ENCODE measurements around the gene LRRD1. TPM values are rescaled to one million over a fixed set of nuclear protein-coding genes. Genes with fewer than 3 reads are reported as not detected.
"Not testable (repeated sequence)": the region's sequence is repeated elsewhere in the genome, so short reads cannot be mapped to it uniquely, and the experiment has no call there.

Gene LRRD1
- total RNA-seq, 1 experiment from 2014 or later: not detected

DNA sequence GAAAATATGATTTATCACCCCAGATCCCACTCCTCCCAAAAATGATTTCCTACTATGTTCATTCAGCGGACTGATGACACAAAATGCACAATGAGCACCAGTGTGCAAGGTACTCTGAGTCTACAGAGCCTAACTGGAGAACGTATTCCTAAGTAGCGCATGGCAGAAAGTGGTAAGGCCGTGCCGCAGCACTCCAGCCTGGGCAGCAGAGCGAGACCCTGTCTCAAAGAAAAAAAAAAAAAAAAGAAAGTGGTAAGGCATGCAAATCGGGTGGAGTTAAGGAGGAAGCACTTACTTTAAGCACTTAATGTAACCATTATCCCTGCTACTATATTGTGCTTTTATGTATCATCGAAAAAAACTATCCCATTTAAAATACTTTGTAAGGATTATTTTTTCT, 70.1 kb downstream of the LRRD1 start:
- Mint-ChIP-seq H3K27ac (no peak overlapping the region), H3K36me3 (peaks cover 21% of the 10 kb centered on the region), H3K9me3 (no peaks in the 10 kb centered on the region), H3K27me3 (ENCODE audit: low read depth) (no peaks in the 10 kb centered on the region), H3K4me3 (no peak overlapping the region), H3K4me1 (no peaks in the 10 kb centered on the region)
- TF ChIP-seq, protein P1, sequence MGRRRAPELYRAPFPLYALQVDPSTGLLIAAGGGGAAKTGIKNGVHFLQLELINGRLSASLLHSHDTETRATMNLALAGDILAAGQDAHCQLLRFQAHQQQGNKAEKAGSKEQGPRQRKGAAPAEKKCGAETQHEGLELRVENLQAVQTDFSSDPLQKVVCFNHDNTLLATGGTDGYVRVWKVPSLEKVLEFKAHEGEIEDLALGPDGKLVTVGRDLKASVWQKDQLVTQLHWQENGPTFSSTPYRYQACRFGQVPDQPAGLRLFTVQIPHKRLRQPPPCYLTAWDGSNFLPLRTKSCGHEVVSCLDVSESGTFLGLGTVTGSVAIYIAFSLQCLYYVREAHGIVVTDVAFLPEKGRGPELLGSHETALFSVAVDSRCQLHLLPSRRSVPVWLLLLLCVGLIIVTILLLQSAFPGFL (CRISPR knock-in tag; IDR thresholded peaks at IDR 0.05; ENCODE audit: borderline replicate concordance): no peak
- TF ChIP-seq ZNF121 (CRISPR knock-in tag; IDR thresholded peaks at IDR 0.05) (peak; percentile 61), MYBL2 (CRISPR knock-in tag; IDR thresholded peaks at IDR 0.05) (no peak), NR2C2 (CRISPR knock-in tag; IDR thresholded peaks at IDR 0.05) (no peak), ZNF671 (CRISPR knock-in tag; IDR thresholded peaks at IDR 0.05) (no peak)
- TF ChIP-seq, protein P2, sequence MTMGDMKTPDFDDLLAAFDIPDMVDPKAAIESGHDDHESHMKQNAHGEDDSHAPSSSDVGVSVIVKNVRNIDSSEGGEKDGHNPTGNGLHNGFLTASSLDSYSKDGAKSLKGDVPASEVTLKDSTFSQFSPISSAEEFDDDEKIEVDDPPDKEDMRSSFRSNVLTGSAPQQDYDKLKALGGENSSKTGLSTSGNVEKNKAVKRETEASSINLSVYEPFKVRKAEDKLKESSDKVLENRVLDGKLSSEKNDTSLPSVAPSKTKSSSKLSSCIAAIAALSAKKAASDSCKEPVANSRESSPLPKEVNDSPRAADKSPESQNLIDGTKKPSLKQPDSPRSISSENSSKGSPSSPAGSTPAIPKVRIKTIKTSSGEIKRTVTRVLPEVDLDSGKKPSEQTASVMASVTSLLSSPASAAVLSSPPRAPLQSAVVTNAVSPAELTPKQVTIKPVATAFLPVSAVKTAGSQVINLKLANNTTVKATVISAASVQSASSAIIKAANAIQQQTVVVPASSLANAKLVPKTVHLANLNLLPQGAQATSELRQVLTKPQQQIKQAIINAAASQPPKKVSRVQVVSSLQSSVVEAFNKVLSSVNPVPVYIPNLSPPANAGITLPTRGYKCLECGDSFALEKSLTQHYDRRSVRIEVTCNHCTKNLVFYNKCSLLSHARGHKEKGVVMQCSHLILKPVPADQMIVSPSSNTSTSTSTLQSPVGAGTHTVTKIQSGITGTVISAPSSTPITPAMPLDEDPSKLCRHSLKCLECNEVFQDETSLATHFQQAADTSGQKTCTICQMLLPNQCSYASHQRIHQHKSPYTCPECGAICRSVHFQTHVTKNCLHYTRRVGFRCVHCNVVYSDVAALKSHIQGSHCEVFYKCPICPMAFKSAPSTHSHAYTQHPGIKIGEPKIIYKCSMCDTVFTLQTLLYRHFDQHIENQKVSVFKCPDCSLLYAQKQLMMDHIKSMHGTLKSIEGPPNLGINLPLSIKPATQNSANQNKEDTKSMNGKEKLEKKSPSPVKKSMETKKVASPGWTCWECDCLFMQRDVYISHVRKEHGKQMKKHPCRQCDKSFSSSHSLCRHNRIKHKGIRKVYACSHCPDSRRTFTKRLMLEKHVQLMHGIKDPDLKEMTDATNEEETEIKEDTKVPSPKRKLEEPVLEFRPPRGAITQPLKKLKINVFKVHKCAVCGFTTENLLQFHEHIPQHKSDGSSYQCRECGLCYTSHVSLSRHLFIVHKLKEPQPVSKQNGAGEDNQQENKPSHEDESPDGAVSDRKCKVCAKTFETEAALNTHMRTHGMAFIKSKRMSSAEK (CRISPR knock-in tag; IDR thresholded peaks at IDR 0.05; ENCODE audit: borderline replicate concordance): no peak
- TF ChIP-seq, protein P3, sequence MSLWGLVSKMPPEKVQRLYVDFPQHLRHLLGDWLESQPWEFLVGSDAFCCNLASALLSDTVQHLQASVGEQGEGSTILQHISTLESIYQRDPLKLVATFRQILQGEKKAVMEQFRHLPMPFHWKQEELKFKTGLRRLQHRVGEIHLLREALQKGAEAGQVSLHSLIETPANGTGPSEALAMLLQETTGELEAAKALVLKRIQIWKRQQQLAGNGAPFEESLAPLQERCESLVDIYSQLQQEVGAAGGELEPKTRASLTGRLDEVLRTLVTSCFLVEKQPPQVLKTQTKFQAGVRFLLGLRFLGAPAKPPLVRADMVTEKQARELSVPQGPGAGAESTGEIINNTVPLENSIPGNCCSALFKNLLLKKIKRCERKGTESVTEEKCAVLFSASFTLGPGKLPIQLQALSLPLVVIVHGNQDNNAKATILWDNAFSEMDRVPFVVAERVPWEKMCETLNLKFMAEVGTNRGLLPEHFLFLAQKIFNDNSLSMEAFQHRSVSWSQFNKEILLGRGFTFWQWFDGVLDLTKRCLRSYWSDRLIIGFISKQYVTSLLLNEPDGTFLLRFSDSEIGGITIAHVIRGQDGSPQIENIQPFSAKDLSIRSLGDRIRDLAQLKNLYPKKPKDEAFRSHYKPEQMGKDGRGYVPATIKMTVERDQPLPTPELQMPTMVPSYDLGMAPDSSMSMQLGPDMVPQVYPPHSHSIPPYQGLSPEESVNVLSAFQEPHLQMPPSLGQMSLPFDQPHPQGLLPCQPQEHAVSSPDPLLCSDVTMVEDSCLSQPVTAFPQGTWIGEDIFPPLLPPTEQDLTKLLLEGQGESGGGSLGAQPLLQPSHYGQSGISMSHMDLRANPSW (CRISPR knock-in tag; conservative IDR thresholded peaks at IDR 0.05; ENCODE audit: low read depth): no peak
- CTCF ChIA-PET: interaction anchor here (1.0 kb wide), 1 partner anchor 228 kb away, joined by 3 read pairs; no protein-coding TSS in a partner anchor
- ATAC-seq (no peak), DNase-seq (ENCODE audit: low spot score) (no peak)
- POLR2A ChIA-PET: no interaction called here

DNA sequence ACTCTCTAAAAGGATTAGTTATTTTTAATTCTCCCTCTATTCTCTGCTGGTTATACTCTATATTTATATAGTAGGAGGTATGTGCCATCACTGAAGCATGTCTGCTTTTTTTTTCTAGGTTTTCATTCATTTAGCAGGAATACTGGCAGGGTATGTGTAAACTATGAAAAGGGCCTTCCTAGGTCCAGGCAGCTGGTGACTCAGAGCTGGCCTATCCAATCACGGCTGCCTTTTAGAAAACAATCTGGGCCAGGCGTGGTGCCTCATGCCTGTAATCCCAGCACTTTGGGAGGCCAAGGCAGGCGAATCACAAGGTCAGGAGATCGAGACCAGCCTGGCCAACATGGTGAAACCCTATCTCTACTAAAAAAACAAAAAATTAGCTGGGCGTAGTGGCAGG, 76.1 kb downstream of the LRRD1 start:
- ATAC-seq; CTCF ChIA-PET; H3K27ac Mint-ChIP-seq; H3K9me3 Mint-ChIP-seq; DNase-seq (ENCODE audit: low spot score); H3K4me3 Mint-ChIP-seq; POLR2A ChIA-PET; H3K27me3 Mint-ChIP-seq (ENCODE audit: low read depth); H3K4me1 Mint-ChIP-seq: not testable (repeated sequence)
- H3K36me3 Mint-ChIP-seq: peaks cover 41% of the 10 kb centered on the region

DNA sequence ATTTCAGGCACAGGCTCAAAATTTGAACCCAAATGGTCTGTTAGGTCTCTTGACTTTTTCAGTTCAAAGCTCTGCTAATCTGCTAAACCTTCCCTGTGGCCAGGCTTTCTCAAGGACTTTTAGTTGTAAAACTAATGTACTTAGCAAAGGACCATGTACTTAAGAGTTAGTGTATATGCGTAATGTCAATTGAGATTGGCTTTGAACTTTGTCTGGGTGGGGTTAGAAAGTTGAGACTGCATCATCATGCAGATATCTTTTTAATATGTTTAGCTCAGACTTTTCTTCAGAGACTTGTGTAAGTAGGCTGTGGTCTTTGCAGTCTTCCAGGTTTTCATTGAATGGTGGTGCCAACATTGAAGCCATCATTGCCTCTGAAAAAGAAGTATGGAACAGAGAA, 78.4 kb downstream of the LRRD1 start:
- ChIA-PET POLR2A (no interaction called here), CTCF (interaction anchor here (0.6 kb wide), 1 partner anchor 1795 kb away, joined by 3 read pairs; no protein-coding TSS in a partner anchor)
- Mint-ChIP-seq H3K27ac (no peak overlapping the region), H3K4me3 (no peak overlapping the region), H3K4me1 (no peaks in the 10 kb centered on the region), H3K36me3 (peaks cover 53% of the 10 kb centered on the region), H3K27me3 (ENCODE audit: low read depth) (no peaks in the 10 kb centered on the region), H3K9me3 (no peaks in the 10 kb centered on the region)
- ATAC-seq (no peak), DNase-seq (ENCODE audit: low spot score) (no peak)
- TF ChIP-seq, protein P4, sequence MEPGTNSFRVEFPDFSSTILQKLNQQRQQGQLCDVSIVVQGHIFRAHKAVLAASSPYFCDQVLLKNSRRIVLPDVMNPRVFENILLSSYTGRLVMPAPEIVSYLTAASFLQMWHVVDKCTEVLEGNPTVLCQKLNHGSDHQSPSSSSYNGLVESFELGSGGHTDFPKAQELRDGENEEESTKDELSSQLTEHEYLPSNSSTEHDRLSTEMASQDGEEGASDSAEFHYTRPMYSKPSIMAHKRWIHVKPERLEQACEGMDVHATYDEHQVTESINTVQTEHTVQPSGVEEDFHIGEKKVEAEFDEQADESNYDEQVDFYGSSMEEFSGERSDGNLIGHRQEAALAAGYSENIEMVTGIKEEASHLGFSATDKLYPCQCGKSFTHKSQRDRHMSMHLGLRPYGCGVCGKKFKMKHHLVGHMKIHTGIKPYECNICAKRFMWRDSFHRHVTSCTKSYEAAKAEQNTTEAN (CRISPR knock-in tag; IDR thresholded peaks at IDR 0.05): no peak
- TF ChIP-seq, protein P5, sequence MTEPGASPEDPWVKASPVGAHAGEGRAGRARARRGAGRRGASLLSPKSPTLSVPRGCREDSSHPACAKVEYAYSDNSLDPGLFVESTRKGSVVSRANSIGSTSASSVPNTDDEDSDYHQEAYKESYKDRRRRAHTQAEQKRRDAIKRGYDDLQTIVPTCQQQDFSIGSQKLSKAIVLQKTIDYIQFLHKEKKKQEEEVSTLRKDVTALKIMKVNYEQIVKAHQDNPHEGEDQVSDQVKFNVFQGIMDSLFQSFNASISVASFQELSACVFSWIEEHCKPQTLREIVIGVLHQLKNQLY (CRISPR knock-in tag; IDR thresholded peaks at IDR 0.05): no peak
- TF ChIP-seq, protein P6, sequence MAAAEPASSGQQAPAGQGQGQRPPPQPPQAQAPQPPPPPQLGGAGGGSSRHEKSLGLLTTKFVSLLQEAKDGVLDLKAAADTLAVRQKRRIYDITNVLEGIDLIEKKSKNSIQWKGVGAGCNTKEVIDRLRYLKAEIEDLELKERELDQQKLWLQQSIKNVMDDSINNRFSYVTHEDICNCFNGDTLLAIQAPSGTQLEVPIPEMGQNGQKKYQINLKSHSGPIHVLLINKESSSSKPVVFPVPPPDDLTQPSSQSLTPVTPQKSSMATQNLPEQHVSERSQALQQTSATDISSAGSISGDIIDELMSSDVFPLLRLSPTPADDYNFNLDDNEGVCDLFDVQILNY (CRISPR knock-in tag; IDR thresholded peaks at IDR 0.05): no peak
- TF ChIP-seq, protein P7, sequence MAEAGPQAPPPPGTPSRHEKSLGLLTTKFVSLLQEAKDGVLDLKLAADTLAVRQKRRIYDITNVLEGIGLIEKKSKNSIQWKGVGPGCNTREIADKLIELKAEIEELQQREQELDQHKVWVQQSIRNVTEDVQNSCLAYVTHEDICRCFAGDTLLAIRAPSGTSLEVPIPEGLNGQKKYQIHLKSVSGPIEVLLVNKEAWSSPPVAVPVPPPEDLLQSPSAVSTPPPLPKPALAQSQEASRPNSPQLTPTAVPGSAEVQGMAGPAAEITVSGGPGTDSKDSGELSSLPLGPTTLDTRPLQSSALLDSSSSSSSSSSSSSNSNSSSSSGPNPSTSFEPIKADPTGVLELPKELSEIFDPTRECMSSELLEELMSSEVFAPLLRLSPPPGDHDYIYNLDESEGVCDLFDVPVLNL (CRISPR knock-in tag; IDR thresholded peaks at IDR 0.05; ENCODE audit: borderline replicate concordance, low read depth): no peak
- no peak for TF ChIP-seq MYBL2 (CRISPR knock-in tag; IDR thresholded peaks at IDR 0.05)
- no peak for TF ChIP-seq ZNF317 (CRISPR knock-in tag; IDR thresholded peaks at IDR 0.05; ENCODE audit: borderline replicate concordance, low read depth)
- no peak for TF ChIP-seq SMAD3 (CRISPR knock-in tag; IDR thresholded peaks at IDR 0.05; ENCODE audit: borderline replicate concordance)
- TF ChIP-seq, protein P8, sequence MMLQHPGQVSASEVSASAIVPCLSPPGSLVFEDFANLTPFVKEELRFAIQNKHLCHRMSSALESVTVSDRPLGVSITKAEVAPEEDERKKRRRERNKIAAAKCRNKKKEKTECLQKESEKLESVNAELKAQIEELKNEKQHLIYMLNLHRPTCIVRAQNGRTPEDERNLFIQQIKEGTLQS (CRISPR knock-in tag; conservative IDR thresholded peaks at IDR 0.05): no peak
- TF ChIP-seq, protein P9, sequence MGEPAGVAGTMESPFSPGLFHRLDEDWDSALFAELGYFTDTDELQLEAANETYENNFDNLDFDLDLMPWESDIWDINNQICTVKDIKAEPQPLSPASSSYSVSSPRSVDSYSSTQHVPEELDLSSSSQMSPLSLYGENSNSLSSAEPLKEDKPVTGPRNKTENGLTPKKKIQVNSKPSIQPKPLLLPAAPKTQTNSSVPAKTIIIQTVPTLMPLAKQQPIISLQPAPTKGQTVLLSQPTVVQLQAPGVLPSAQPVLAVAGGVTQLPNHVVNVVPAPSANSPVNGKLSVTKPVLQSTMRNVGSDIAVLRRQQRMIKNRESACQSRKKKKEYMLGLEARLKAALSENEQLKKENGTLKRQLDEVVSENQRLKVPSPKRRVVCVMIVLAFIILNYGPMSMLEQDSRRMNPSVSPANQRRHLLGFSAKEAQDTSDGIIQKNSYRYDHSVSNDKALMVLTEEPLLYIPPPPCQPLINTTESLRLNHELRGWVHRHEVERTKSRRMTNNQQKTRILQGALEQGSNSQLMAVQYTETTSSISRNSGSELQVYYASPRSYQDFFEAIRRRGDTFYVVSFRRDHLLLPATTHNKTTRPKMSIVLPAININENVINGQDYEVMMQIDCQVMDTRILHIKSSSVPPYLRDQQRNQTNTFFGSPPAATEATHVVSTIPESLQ (CRISPR knock-in tag; IDR thresholded peaks at IDR 0.05): no peak
